GM20431 (cell line): ENCODE data around the gene ZNF606.
"Not testable (repeated sequence)": the region's sequence is repeated elsewhere in the genome, so short reads cannot be mapped to it uniquely, and the experiment has no call there.

Source experiments
- in situ Hi-C: fragments of 300-500 bp; cut with MseI, MboI; formaldehyde crosslinking; loops from one replicate; pipeline ENCODE4 v1.15.0; 2020; ENCODE audit warnings: low sequenced_read_pairs; ENCODE audit not compliant: unreplicated experiment

The ZNF606 gene

DNA sequence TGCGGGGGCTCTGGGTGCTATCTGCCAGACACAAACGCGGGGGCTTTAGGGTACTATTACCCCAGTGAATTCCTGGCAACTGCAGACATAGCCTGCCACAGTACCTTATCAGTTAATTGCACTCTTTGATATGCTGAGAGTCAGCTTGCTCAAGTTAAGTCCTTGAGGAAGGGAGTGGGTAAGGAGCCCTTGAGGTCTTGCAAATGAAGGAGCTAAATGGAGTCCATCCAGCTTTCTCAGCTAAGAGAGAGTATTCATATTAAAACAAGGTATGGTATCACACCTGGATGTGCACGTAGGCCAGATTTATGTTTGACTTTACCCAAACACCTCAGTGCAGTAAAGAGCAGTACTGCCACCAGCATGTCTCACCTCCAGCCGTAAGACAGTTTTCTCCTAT, 11.5 kb upstream of the ZNF606 start:
- in situ Hi-C loops, result no loop called here

DNA sequence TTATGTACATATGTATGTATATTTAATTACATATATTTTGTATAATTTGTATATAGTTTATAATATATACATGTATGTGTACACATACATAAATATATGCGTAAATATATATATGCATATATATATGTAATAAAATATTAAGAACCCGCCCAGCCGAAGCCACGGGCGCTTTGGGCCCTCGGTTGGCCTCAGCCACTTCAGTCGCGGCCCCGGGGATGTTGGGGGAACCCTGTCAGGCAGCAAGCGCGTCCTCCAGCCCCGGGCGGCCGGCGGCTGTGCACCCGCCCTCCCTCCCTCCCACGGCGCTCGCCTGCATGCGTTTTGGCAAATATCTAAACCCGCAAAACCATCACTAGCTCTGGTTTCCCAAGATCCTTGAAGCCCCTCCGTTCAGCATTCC, 7.9 kb upstream of the ZNF606 start:
- in situ Hi-C loops, result no loop called here

- in situ Hi-C loops, result no loop called here
Measured at GRCh38 chr19:58009666-58010301, 7.2 kb upstream of the ZNF606 start.

DNA sequence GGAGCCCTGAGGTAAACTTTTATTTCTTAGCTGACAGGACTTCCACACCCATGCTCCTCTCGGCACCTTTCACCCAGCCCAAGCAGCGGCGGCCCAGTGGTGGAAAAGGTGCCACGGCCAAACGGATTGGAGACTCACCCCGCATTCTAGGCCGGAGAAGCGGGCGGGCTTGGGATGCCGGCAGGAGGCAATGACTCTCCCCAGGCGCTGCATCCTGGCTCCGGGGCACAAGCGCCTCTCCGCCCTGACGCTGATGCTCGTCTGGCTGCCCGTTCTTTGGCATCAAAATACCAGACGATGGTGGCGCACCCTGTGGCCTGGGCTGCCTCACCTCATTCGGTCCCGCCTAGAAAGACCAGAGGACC, 6.7 kb upstream of the ZNF606 start:
- in situ Hi-C loops, result no loop called here

DNA sequence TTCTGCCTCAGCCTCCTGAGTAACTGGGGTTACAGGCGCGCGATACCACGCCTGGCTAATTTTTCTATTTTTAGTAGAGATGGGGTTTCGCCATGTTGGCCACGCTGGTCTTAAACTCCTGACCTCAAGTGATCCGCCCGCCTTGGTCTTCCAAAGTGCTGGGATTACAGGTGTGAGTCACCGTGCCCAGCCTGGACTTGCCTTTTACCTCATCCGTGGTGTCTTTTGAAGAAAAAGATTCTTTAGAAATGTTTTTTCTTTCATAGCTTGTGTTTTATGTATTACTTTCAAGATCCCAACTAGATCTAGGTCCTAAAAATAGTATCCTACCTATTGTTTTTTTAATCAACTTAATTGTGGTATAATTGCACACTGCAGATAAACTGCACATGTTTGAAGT, 6.3 kb upstream of the ZNF606 start:
- in situ Hi-C loops, result not testable (repeated sequence)

- in situ Hi-C loops, result no loop called here
Measured at GRCh38 chr19:58007285-58007684, 4.7 kb upstream of the ZNF606 start.

- in situ Hi-C loops, result no loop called here
Measured at GRCh38 chr19:58003174-58003828, 681 bp upstream of the ZNF606 start.

DNA sequence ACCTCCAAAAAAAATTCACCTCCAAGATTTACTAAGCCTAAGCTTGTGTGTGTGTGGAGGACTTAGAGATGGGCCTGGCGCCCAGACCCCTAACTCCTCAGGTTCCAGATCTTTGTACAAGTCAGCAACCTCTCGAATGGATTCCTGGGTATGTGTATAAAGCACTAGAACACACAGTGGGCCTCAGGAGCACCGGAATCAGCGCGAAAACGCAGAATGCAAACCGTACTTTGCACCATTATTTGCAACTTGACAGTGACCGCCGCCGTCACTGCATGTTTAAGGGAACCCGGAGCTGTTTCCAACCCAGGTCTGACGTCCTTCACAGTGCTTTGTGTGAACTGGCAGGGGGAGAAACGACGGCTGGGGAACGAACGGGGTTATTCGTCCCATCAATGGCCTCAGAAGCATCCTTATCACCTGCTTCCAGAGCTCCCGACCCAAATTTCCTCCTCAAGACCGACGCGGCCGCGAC, 688 bp downstream of the ZNF606 start:
- in situ Hi-C loops, result no loop called here

DNA sequence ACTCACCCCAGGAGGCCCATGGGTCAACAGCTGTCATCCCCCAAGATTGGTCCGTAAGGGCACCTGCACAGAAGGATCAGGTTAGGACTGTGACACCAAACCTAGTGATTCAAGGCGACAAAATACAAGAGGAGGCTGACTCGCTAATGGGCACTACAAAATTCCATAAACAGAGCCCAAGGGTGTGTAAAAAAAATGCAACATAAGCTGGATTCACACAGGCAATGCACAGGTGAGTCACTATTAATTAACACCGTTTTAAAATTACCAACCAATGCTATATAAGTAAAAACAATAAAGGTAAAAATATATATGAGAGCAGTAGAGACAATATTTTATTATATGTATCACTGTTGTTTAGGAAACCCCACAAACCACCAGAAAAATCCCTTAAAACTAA, 1.9 kb downstream of the ZNF606 start:
- in situ Hi-C loops, result no loop called here

- in situ Hi-C loops, result no loop called here
Measured at GRCh38 chr19:57992841-57993240, 9.8 kb downstream of the ZNF606 start.

DNA sequence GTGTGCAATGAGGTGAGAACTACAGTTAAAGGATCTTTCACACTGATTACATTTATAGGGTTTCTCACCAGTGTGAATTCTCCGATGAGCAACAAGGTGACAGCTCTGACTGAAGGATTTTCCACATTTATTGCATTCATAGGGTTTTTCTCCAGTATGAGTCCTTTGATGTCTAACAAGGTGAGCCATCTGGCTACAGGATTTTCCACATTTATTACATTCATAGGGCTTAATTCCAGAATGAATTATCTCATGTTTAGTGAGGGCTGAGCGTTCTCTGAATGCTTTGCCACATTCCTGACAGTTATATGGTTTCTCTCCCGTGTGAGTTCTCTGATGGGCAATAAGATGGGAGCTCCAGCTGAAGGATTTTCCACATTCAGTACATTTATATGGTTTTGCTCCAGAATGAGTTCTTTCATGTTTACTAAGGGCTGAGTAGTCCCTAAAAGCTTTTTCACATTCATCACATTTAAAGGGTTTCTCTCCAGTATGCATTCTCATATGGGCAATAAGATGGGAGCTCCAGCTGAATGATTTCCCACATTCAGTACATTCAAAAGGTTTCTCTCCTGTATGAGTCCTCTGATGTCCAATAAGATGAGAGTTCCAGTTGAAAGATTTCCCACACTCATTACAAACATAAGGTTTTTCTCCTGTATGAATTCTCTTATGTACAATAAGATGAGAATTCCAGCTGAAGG, 23.9 kb downstream of the ZNF606 start:
- in situ Hi-C loops, result no loop called here

DNA sequence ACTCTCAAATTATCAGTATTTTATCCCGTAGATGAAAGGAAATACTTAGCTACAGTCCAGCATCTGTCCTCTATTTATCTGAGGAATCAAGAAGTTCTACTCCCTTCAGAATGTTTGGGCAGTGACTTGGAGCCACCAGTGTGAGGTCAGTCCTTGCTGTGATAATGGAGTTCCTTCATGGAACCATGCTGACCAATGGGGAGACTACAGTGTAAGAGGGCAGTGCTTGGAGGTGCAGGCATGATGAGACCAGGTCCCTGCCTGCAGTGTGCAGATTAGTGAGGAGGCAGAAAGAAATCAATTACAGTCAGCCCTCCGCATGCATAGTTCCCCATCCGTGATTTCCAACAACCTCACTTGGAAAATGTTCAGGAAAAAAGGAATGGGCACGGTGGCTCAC, 28.2 kb downstream of the ZNF606 start, which contains the start of gene C19orf18:
Gene C19orf18, minus strand, starts transcription at position 101 of the 400 bp plus-strand sequence. CDS start 102 bp downstream, outside the sequence.
- in situ Hi-C loops, result no loop called here

GRCh38 chr19:57964761-57965160, 37.9 kb downstream of the ZNF606 start:
- in situ Hi-C loops, result no loop called here

DNA sequence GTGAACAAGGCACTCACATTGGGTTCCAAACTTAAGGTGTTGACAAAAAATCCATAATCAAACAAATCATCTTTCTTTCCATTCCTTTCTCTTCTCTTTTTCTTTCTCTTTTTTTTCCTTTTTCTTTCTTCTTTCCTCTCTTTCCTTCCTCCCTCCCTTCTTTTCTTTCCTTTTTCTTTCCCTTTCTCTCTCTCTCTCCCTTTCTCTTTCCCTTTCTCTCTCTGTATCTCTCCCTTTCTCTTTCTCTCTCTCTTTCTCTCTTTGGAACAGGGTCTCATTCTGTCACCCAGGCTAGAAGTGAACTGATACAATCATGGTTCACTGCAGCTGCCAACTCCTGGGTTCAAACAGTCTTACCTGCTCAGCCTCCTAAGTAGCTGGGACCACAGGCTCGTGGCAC, 40.8 kb downstream of the ZNF606 start:
- in situ Hi-C loops, result no loop called here

- in situ Hi-C loops, result no loop called here
Measured at GRCh38 chr19:57954996-57955395, 47.6 kb downstream of the ZNF606 start.

DNA sequence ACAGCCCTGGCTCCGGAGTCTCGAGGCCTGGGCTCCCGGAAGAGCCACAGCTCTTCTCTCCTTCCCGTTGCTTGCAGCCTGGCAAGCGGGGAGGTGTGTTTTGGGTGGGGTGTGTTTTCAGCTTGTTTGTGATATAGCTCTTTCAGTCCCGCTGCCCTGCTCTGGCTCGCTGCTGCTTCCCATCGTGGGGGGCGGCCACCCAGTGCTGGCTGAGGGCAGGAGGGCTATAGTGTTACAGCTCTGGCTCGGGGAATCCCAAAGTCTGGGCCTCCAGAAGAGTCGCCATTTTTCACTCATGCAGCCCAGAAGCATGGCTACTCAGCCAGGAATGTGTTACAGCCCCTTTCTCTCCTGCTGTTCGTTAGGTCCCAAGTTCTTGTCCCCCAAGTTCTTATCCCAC, 52.9 kb downstream of the ZNF606 start:
- in situ Hi-C loops, result no loop called here

GRCh38 chr19:57949296-57949695, 53.3 kb downstream of the ZNF606 start:
- in situ Hi-C loops, result no loop called here

DNA sequence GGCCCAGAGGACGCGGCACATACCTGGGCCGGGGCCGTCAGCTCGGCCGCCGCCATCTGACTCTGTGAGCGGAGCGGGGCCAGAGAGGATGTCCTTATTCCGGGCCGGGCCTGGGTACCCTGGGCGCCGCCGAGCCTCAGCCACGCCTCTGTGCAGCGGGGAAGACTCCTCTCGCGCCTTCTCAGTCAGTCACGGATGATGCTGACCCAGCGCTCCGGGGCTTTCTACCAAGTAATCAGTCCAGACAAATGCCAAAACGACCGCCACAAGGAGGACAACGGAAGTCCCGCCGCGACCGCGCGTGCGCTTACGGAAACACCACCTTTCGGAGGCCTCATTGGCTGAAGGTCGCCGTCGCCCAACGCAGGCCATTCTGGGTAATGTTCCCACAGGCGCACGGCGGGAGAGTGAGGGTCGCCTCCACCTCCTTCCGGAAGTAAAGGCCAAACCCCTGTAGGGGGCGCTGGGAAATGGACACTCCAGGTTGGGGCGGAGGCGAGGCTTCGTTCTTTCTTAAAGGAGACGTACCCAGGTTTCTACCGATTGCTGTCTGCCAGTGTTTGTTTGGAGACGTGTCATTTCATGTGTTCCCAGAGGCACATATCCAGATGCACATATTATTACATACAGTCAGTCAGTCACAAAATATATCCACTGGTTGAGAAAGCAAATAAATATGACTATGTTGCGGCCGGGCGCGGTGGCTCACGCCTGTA, 55.0 kb downstream of the ZNF606 start, which contains the start of gene ZNF256:
Gene ZNF256, minus strand, starts transcription at position 288 of the 716 bp plus-strand sequence. Its CDS starts 232 bp downstream, at position 56.
- in situ Hi-C loops, result no loop called here

- in situ Hi-C loops, result no loop called here
Measured at GRCh38 chr19:57947088-57947418, 55.6 kb downstream of the ZNF606 start.

GRCh38 chr19:57946316-57946715, 56.3 kb downstream of the ZNF606 start:
- in situ Hi-C loops, result no loop called here

DNA sequence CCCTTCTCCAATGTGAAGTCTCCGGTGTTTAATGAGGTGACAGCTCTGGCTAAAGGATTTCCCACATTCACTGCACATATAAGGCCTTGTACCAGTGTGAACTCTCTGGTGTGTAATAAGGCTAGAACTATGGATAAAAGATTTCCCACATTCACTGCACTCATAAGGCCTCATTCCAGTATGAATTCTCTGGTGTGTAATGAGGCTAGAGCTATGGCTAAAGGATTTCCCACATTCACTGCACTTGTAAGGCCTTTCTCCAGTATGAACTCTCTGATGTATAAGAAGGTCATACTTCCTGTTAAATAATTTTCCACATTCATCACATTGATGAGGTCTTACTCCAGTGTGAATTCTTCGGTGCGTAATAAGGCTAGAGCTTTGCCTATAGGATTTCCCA, 61.0 kb downstream of the ZNF606 start:
- in situ Hi-C loops, result no loop called here
